Upper lobe of left lung (tissue), 6 donors: ENCODE measurements around the gene FER. TPM values are rescaled to one million over a fixed set of nuclear protein-coding genes. Genes with fewer than 3 reads are reported as not detected.

Experiments used
- ATAC-seq, 2 donors: fragments of 200-7000 bp; cut with Tn5 transposase; one replicate each; pipeline ENCODE4 v1.9.1; 2022; ENCODE audit warnings: mild to moderate bottlenecking in 2 of 2, moderate library complexity in 2 of 2; ENCODE audit not compliant: low FRiP score in 2 of 2
- DNase-seq, 2 donors: peaks; one replicate each; pipeline ENCODE4 v3.0.0-alpha.2; 2019 to 2020
- H3K27ac ChIP-seq, 4 donors: fragments of 200-600 bp; sonication (generic); one replicate each; pipeline ENCODE4 v1.5.1; 2016 to 2019
- H3K27me3 ChIP-seq, 4 donors: fragments of 200-600 bp; sonication (generic); one replicate each; pipeline ENCODE4 v1.5.1; 2017 to 2019
- H3K36me3 ChIP-seq, 4 donors: fragments of 200-600 bp; sonication (generic); one replicate each; pipeline ENCODE4 v1.5.1; 2016 to 2019
- H3K4me1 ChIP-seq, 4 donors: fragments of 200-600 bp; sonication (generic); one replicate each; pipeline ENCODE4 v1.5.1; 2018 to 2019
- H3K4me3 ChIP-seq, 4 donors: fragments of 200-600 bp; sonication (generic); one replicate each; pipeline ENCODE4 v1.5.1; 2017 to 2019; ENCODE audit warnings: mild to moderate bottlenecking in 2 of 4, moderate library complexity in 1 of 4
- H3K9me3 ChIP-seq, 4 donors: fragments of 200-600 bp; sonication (generic); one replicate each; pipeline ENCODE4 v1.5.1; 2018 to 2019
- CTCF ChIP-seq, 6 experiments: fragments of 450-650 bp in 4 of 6; fragments of 200-600 bp in 2 of 6; sonication (generic) in 2 of 6; IDR thresholded peaks; one replicate each; pipeline ENCODE4 v1.5.1; 2016 to 2019; ENCODE audit warnings: antibody characterized with exemption in 6 of 6
- EP300 ChIP-seq, 4 donors: sonication (generic); formaldehyde crosslinking; IDR thresholded peaks; one replicate each; pipeline ENCODE4 v1.5.1; 2017; ENCODE audit warnings: antibody characterized with exemption in 4 of 4, control low read depth in 2 of 4
- POLR2A ChIP-seq, 4 donors: fragments of 450-650 bp; IDR thresholded peaks; one replicate each; pipeline ENCODE4 v1.5.1; 2016 to 2017; ENCODE audit warnings: antibody characterized with exemption in 4 of 4, mild to moderate bottlenecking in 2 of 4
- POLR2AphosphoS5 ChIP-seq, 2 donors: sonication (generic); formaldehyde crosslinking; IDR thresholded peaks; one replicate each; pipeline ENCODE4 v1.5.1; 2017; ENCODE audit warnings: antibody characterized with exemption in 2 of 2
- WGBS, 2 donors: methylation state at CpG; one replicate each; pipeline ENCODE4 v1.1.5; 2017 to 2018; 5-methylcytosine and 5-hydroxymethylcytosine counted together
- small RNA-seq, 4 donors: library from RNA; depleted of rRNA; stranded (forward); fragments of <200 nt; gene quantifications; one replicate each; pipeline ENCODE3, GENCODE V24; 2016
- total RNA-seq, 6 donors: library from RNA; depleted of rRNA in 4 of 6; stranded (reverse); fragments of >200 nt in 4 of 6; gene quantifications; one replicate each; pipeline versions ENCODE4 v1.1.0 to v1.2.1, GENCODE V29; 2016 to 2021
- donor health status: DM: no; HTN: no; CAD: no; lungs with moderate emphysema.
- donor health status: DM: no; HTN: yes; CAD: no; lungs with severe emphysema.

The FER gene
- total RNA-seq, 6 donors from 2014 or later = 17.6 to 55.5 (median 27.9) TPM

- no peaks in the 10 kb centered on the region for H3K36me3 ChIP-seq
- H3K9me3 ChIP-seq = peaks cover 0 to 16% (median 11%) of the 10 kb centered on the region in 4 donors
- H3K27ac ChIP-seq = no peak overlapping the region
- no peaks in the 10 kb centered on the region for H3K27me3 ChIP-seq
- no peak overlapping the region for H3K4me3 ChIP-seq
- ATAC-seq (no peak), DNase-seq (no peak)
- WGBS, 2 donors = 83 to 92% methylated on average over 4 to 5 of the region's 5 CpGs
- TF ChIP-seq CTCF (IDR thresholded peaks at IDR 0.05) (no peak), POLR2AphosphoS5 (IDR thresholded peaks at IDR 0.05) (no peak), POLR2A (IDR thresholded peaks at IDR 0.05) (no peak), EP300 (IDR thresholded peaks at IDR 0.05) (no peak)
- H3K4me1 ChIP-seq = no peaks in the 10 kb centered on the region
Measured at GRCh38 chr5:109239456-109239855, 491.8 kb downstream of the FER start.

GRCh38 chr5:109242518-109242917 is 494.8 kb downstream of the FER start:
- Histone ChIP-seq H3K4me1 (no peaks in the 10 kb centered on the region), H3K4me3 (no peak overlapping the region), H3K36me3 (no peaks in the 10 kb centered on the region), H3K9me3 (peaks cover 6 to 13% (median 10%) of the 10 kb centered on the region in 4 donors), H3K27me3 (no peaks in the 10 kb centered on the region), H3K27ac (no peak overlapping the region)
- ATAC-seq = no peak
- TF ChIP-seq CTCF (IDR thresholded peaks at IDR 0.05) (no peak), POLR2A (IDR thresholded peaks at IDR 0.05) (no peak), POLR2AphosphoS5 (IDR thresholded peaks at IDR 0.05) (no peak), EP300 (IDR thresholded peaks at IDR 0.05) (no peak)
- DNase-seq = no peak

- Histone ChIP-seq H3K27me3 (no peaks in the 10 kb centered on the region), H3K27ac (no peak overlapping the region), H3K4me1 (no peaks in the 10 kb centered on the region), H3K36me3 (no peaks in the 10 kb centered on the region), H3K9me3 (peaks cover 6 to 13% (median 10%) of the 10 kb centered on the region in 4 donors), H3K4me3 (no peak overlapping the region)
- WGBS, 2 donors = 89 to 95% methylated on average over 2 of the region's 2 CpGs
- DNase-seq (no peak), ATAC-seq (no peak)
- no peak for TF ChIP-seq POLR2A (IDR thresholded peaks at IDR 0.05)
- TF ChIP-seq POLR2AphosphoS5 (IDR thresholded peaks at IDR 0.05) = no peak
- TF ChIP-seq EP300 (IDR thresholded peaks at IDR 0.05) = no peak
- no peak for TF ChIP-seq CTCF (IDR thresholded peaks at IDR 0.05)
Measured at GRCh38 chr5:109246395-109246794, 498.7 kb downstream of the FER start.

Small RNA genes within 50 kb of the gene (small RNA-seq; reads per million reads assigned to genes)
- gene AC109481.1 (0 to 0.37 (median 0) reads per million in 4 donors), gene RF00019 (0 reads per million in 4 donors), gene RNU6-47P (0 to 0.55 (median 0) reads per million in 4 donors)
